Measurements from ENCODE around the gene QRFP. TPM values are rescaled to one million over a fixed set of nuclear protein-coding genes. Genes with fewer than 3 reads are reported as not detected.

QRFP gene
- total RNA-seq, 1 experiment from 2014 or later: not detected

- intact Hi-C loops (cut with micrococcal nuclease): no loop called here
- CTCF ChIA-PET: interaction anchor here (1.3 kb wide), 1 partner anchor 9 kb away, joined by 4 read pairs; no protein-coding TSS in a partner anchor
- TF ChIP-seq ATF3 (IDR thresholded peaks at IDR 0.05) (no peak), RAD21 (IDR thresholded peaks at IDR 0.05; ENCODE audit: low read depth) (peak; percentile 43; the same call in 1 of the 2 replicates), TCF7L2 (IDR thresholded peaks at IDR 0.05; ENCODE audit: borderline replicate concordance, extremely low read depth, insufficient read depth, insufficient read length) (no peak)
- ATAC-seq (peak; percentile 80), DNase-seq (ENCODE audit: low read depth, low spot score) (peak; percentile 26)
- POLR2A ChIA-PET: no interaction called here
- Histone ChIP-seq H3K27ac (ENCODE audit: low read depth, low read length) (peak overlapping the region; percentile 20), H3K9me3 (ENCODE audit: control insufficient read depth in 1 of 2, insufficient read depth in 1 of 2, low read depth in 1 of 2, low read length in 2 of 2) (no peaks in the 10 kb centered on the region), H4K20me1 (ENCODE audit: insufficient read depth) (no peaks in the 10 kb centered on the region), H3K9me2 (ENCODE audit: insufficient read depth) (no peaks in the 10 kb centered on the region), H3K36me3 (ENCODE audit: control insufficient read depth in 1 of 2, insufficient read depth in 2 of 2, low read length in 2 of 2) (peaks cover 0 to 3% of the 10 kb centered on the region in 2 experiments; a peak in 1 of 4 replicates), H3K79me2 (ENCODE audit: insufficient read depth, low read length) (peaks cover 15% of the 10 kb centered on the region; the same call in 1 of the 2 replicates), H2AFZ (ENCODE audit: low read depth, low read length, poor library complexity, severe bottlenecking) (no peak overlapping the region), H3K4me3 (replicated peaks in 1 of 2; ENCODE audit: low read depth in 1 of 2, low read length in 2 of 2) (no peak overlapping the region), H3K27me3 (ENCODE audit: insufficient read depth, low read length) (no peaks in the 10 kb centered on the region), H3K4me2 (ENCODE audit: low read length) (peak overlapping the region; percentile 40), H3K4me1 (ENCODE audit: control insufficient read depth in 1 of 2, insufficient read depth in 2 of 2, low read length in 2 of 2) (peaks cover 3 to 23% of the 10 kb centered on the region in 2 experiments; a peak in 3 of 4 replicates), H3K9ac (ENCODE audit: low read length) (0 out of 2 replicates have a peak overlapping the region, but pooled peaks have one; percentile 6)
- no TSS peak for BruUV-seq (replicated peaks)
- RAD21 ChIA-PET (ENCODE audit: low non-redundant PET in 1 of 2, low total read pairs in 2 of 2, uncharacterized antibody in 2 of 2, unreplicated experiment in 2 of 2): no interaction called here
Observed at GRCh38 chr9:130860458-130861316, 35.9 kb downstream of the QRFP start.

GRCh38 chr9:130858739-130859705, 37.6 kb downstream of the QRFP start:
- no peaks in the 10 kb centered on the region for H4K20me1 ChIP-seq (ENCODE audit: insufficient read depth)
- no peaks in the 10 kb centered on the region for H3K9me3 ChIP-seq (ENCODE audit: control insufficient read depth in 1 of 2, insufficient read depth in 1 of 2, low read depth in 1 of 2, low read length in 2 of 2)
- H3K36me3 ChIP-seq (ENCODE audit: control insufficient read depth in 1 of 2, insufficient read depth in 2 of 2, low read length in 2 of 2): peaks cover 3 to 17% of the 10 kb centered on the region in 2 experiments
- ChIA-PET CTCF (interaction anchor here (0.9 to 1.9 kb wide), 4 partner anchors 7 to 175 kb away, joined by 3 to 11 read pairs (median 3); no protein-coding TSS in a partner anchor), POLR2A (no interaction called here), RAD21 (ENCODE audit: low non-redundant PET in 1 of 2, low total read pairs in 2 of 2, uncharacterized antibody in 2 of 2, unreplicated experiment in 2 of 2) (no interaction called here)
- H3K4me3 ChIP-seq (replicated peaks in 1 of 2; ENCODE audit: low read depth in 1 of 2, low read length in 2 of 2): no peak overlapping the region
- peaks cover 3 to 23% of the 10 kb centered on the region in 2 experiments; a peak in 3 of 4 replicates for H3K4me1 ChIP-seq (ENCODE audit: control insufficient read depth in 1 of 2, insufficient read depth in 2 of 2, low read length in 2 of 2)
- H3K9me2 ChIP-seq (ENCODE audit: insufficient read depth): no peaks in the 10 kb centered on the region
- DNase-seq (ENCODE audit: low read depth, low spot score) (no peak), ATAC-seq (no peak)
- H3K9ac ChIP-seq (ENCODE audit: low read length): no peak overlapping the region
- TF ChIP-seq ATF3 (IDR thresholded peaks at IDR 0.05): no peak
- no peak for TF ChIP-seq TCF7L2 (IDR thresholded peaks at IDR 0.05; ENCODE audit: borderline replicate concordance, extremely low read depth, insufficient read depth, insufficient read length)
- TF ChIP-seq CTCF (IDR thresholded peaks at IDR 0.05 in 2 of 3, conservative IDR thresholded peaks at IDR 0.05 in 1 of 3; ENCODE audit: borderline replicate concordance in 1 of 3, insufficient read depth in 1 of 3, low read depth in 2 of 3, low read length in 2 of 3): no peak
- no peak for TF ChIP-seq YY1 (IDR thresholded peaks at IDR 0.05; ENCODE audit: extremely low read depth, insufficient replicate concordance, low read depth, low read length)
- TF ChIP-seq JUND (IDR thresholded peaks at IDR 0.05): no peak
- TF ChIP-seq RAD21 (IDR thresholded peaks at IDR 0.05; ENCODE audit: low read depth): no peak
- TF ChIP-seq SIN3A (IDR thresholded peaks at IDR 0.05; ENCODE audit: low read depth): no peak
- no peak for TF ChIP-seq POLR2AphosphoS5 (IDR thresholded peaks at IDR 0.05; ENCODE audit: low read depth, low read length)
- no peak overlapping the region for H2AFZ ChIP-seq (ENCODE audit: low read depth, low read length, poor library complexity, severe bottlenecking)
- no peaks in the 10 kb centered on the region for H3K27me3 ChIP-seq (ENCODE audit: insufficient read depth, low read length)
- H3K4me2 ChIP-seq (ENCODE audit: low read length): no peak overlapping the region; the same call in 1 of the 2 replicates
- intact Hi-C loops (cut with micrococcal nuclease): no loop called here
- H3K79me2 ChIP-seq (ENCODE audit: insufficient read depth, low read length): peaks cover 15% of the 10 kb centered on the region; the same call in 1 of the 2 replicates
- BruUV-seq (replicated peaks): no TSS peak
- no peak overlapping the region for H3K27ac ChIP-seq (ENCODE audit: low read depth, low read length)
